ENCODE measurements around the gene KCNJ2. TPM values are rescaled to one million over a fixed set of nuclear protein-coding genes. Genes with fewer than 3 reads are reported as not detected.
A peak's percentile ranks its signal among the peaks of the same experiment; 100 is the strongest.

Gene KCNJ2
- total RNA-seq, 1 donor from 2014 or later: 1.6 TPM

DNA sequence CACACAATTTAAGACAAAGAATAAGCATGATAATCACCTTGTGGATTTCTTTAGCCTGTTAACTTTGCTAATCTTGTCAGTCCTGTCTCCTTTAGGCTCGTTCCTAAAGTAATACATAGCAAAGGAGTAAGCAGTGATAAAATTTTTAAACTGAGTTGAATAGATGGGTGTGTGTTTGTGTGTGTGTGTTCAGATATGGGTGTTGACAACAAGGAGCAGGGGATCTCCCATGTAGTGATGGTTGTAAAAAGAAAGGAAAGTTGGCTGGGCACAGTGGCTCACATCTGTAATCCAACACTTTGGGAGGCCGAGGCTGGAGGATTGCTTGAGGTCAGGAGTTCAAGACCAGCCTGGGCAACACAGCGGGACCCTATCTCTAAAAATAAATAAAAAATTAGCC lies 44.6 kb upstream of the KCNJ2 start:
- TF ChIP-seq, protein P1, sequence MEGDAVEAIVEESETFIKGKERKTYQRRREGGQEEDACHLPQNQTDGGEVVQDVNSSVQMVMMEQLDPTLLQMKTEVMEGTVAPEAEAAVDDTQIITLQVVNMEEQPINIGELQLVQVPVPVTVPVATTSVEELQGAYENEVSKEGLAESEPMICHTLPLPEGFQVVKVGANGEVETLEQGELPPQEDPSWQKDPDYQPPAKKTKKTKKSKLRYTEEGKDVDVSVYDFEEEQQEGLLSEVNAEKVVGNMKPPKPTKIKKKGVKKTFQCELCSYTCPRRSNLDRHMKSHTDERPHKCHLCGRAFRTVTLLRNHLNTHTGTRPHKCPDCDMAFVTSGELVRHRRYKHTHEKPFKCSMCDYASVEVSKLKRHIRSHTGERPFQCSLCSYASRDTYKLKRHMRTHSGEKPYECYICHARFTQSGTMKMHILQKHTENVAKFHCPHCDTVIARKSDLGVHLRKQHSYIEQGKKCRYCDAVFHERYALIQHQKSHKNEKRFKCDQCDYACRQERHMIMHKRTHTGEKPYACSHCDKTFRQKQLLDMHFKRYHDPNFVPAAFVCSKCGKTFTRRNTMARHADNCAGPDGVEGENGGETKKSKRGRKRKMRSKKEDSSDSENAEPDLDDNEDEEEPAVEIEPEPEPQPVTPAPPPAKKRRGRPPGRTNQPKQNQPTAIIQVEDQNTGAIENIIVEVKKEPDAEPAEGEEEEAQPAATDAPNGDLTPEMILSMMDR (IDR thresholded peaks at IDR 0.05; ENCODE audit: insufficient read depth, low read length, severe bottlenecking): no peak
- Histone ChIP-seq H3K36me3 (ENCODE audit: control insufficient read depth, insufficient read depth, low read length) (no peaks in the 10 kb centered on the region), H3K27me3 (ENCODE audit: control insufficient read depth, insufficient read depth, low read length) (no peaks in the 10 kb centered on the region), H3K4me3 (ENCODE audit: low read depth, low read length) (no peak overlapping the region)
- no peak for FAIRE-seq
- no peak for DNase-seq (ENCODE audit: low read depth)

DNA sequence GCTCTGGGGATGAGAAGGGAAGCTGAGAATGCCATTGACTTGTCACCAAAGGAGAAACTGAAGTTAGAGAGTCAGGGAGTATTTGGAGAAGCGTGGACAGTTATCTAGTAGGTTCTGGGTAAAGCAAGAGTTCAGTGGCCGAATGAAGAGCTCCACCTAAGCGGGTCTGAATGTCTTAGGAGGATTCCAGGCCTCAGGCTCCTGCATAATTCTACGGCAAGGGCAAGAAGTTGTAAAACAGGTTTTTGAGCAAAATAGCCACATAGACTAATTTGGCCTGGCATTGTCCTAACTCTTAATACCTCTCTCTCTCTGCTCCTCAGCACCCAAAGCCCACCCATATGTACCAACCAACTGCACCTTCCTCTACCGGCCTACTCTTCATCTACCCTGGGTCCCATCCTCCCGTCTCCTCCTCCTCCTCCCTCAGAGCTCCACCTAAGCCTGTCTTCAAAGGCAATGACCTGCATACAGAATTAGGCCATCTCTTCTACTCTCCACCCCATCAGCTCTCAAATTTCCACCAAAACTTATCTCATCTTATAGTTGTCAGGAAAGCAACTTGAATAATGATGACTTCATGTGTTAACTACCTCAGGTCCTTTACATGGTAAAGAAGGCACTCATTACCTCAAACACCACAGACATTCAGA lies 42.0 kb upstream of the KCNJ2 start:
- no peak overlapping the region for H3K4me3 ChIP-seq (ENCODE audit: low read depth, low read length)
- no peaks in the 10 kb centered on the region for H3K36me3 ChIP-seq (ENCODE audit: control insufficient read depth, insufficient read depth, low read length)
- TF ChIP-seq, protein P1 (IDR thresholded peaks at IDR 0.05; ENCODE audit: insufficient read depth, low read length, severe bottlenecking): no peak
- no peaks in the 10 kb centered on the region for H3K27me3 ChIP-seq (ENCODE audit: control insufficient read depth, insufficient read depth, low read length)
- peak; percentile 55 for FAIRE-seq
- peak; percentile 42 for DNase-seq (ENCODE audit: low read depth)

- TF ChIP-seq, protein P1 (IDR thresholded peaks at IDR 0.05; ENCODE audit: insufficient read depth, low read length, severe bottlenecking): no peak
- FAIRE-seq (no peak), DNase-seq (ENCODE audit: low read depth) (no peak)
- Histone ChIP-seq H3K36me3 (ENCODE audit: control insufficient read depth, insufficient read depth, low read length) (no peaks in the 10 kb centered on the region), H3K27me3 (ENCODE audit: control insufficient read depth, insufficient read depth, low read length) (no peaks in the 10 kb centered on the region), H3K4me3 (ENCODE audit: low read depth, low read length) (no peak overlapping the region)
These were observed 40.5 kb upstream of the KCNJ2 start for GRCh38 chr17:70128727-70129238.

- no peaks in the 10 kb centered on the region for H3K36me3 ChIP-seq (ENCODE audit: control insufficient read depth, insufficient read depth, low read length)
- no peak overlapping the region for H3K4me3 ChIP-seq (ENCODE audit: low read depth, low read length)
- TF ChIP-seq, protein P1 (IDR thresholded peaks at IDR 0.05; ENCODE audit: insufficient read depth, low read length, severe bottlenecking): no peak
- no peaks in the 10 kb centered on the region for H3K27me3 ChIP-seq (ENCODE audit: control insufficient read depth, insufficient read depth, low read length)
- FAIRE-seq: no peak
- no peak for DNase-seq (ENCODE audit: low read depth)
These were observed 39.0 kb upstream of the KCNJ2 start for GRCh38 chr17:70130289-70130688.

- TF ChIP-seq, protein P1 (IDR thresholded peaks at IDR 0.05; ENCODE audit: insufficient read depth, low read length, severe bottlenecking): no peak
- DNase-seq (ENCODE audit: low read depth) (no peak), FAIRE-seq (no peak)
- H3K4me3 ChIP-seq (ENCODE audit: low read depth, low read length): no peak overlapping the region
- H3K27me3 ChIP-seq (ENCODE audit: control insufficient read depth, insufficient read depth, low read length): no peaks in the 10 kb centered on the region
- H3K36me3 ChIP-seq (ENCODE audit: control insufficient read depth, insufficient read depth, low read length): no peaks in the 10 kb centered on the region
These were observed 36.8 kb upstream of the KCNJ2 start for GRCh38 chr17:70132505-70132904.

- Histone ChIP-seq H3K36me3 (ENCODE audit: control insufficient read depth, insufficient read depth, low read length) (no peaks in the 10 kb centered on the region), H3K4me3 (ENCODE audit: low read depth, low read length) (no peak overlapping the region), H3K27me3 (ENCODE audit: control insufficient read depth, insufficient read depth, low read length) (no peaks in the 10 kb centered on the region)
- FAIRE-seq (no peak), DNase-seq (ENCODE audit: low read depth) (no peak)
- TF ChIP-seq, protein P1 (IDR thresholded peaks at IDR 0.05; ENCODE audit: insufficient read depth, low read length, severe bottlenecking): no peak
These were observed 35.3 kb upstream of the KCNJ2 start for GRCh38 chr17:70134042-70134441.

Measured in bronchial epithelial cell (primary cell).